Measurements from ENCODE around the gene COL18A1.

The COL18A1 gene

DNA sequence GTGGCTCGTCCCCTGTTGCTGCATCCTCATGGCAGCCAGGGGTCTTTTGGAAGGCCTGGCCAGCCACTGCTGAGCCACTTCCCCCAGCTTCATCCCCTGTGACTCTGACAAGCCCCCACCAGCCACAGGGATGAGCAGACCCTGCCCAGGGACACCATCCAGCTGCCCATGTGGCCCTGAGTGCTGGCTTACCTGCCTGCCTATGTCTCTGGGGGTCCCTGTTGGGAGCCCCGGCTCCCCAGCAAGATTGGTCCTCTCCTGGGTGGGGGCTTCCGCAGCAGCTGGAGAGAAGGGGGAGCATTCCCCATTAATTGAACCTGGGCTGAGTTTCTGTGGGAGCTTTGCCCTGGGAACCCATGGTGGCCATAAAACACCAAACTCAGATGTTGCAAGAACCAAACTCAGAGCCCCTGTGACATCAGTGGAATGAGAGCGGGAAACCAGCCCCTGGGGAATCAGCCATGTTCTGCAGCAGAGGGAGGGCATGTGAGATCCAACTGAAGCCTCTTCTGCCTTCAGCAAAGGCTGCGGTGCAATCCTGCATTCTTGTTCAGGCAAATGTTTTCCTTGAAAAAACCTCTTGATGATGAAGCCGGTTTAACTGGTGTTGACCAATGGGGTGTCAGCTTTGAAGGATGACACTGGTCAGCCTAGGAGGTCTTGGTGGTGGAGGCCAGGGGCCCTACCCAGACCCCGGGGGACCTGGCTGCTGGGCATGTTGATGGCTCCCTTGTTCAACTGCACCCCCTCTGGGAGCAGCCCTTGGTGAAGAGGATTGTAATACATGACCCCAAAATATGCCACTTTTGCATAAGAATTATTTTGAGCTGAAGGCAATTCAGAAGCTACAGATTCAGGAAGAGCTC is 28.3 kb upstream of the COL18A1 start:
- Histone ChIP-seq H3K9me3 (ENCODE audit: control insufficient read depth in 1 of 2, low read length in 2 of 2) (no peaks in the 10 kb centered on the region), H3K4me1 (ENCODE audit: control insufficient read depth in 1 of 2, insufficient read depth in 2 of 2, low read length in 2 of 2) (no peaks in the 10 kb centered on the region)

GRCh38 chr21:45377325-45377709 is 27.6 kb upstream of the COL18A1 start:
- Histone ChIP-seq H3K9me3 (ENCODE audit: control insufficient read depth in 1 of 2, low read length in 2 of 2) (no peaks in the 10 kb centered on the region), H3K4me1 (ENCODE audit: control insufficient read depth in 1 of 2, insufficient read depth in 2 of 2, low read length in 2 of 2) (no peaks in the 10 kb centered on the region), H3K36me3 (ENCODE audit: control insufficient read depth in 1 of 2, insufficient read depth in 2 of 2, low read length in 2 of 2) (no peaks in the 10 kb centered on the region), H3K9ac (ENCODE audit: low read depth in 1 of 2, low read length in 2 of 2) (no peak overlapping the region), H3K27me3 (ENCODE audit: control insufficient read depth in 1 of 2, insufficient read depth in 2 of 2, low read length in 2 of 2) (no peaks in the 10 kb centered on the region), H3K4me3 (ENCODE audit: low read depth in 1 of 2, low read length in 2 of 2) (no peak overlapping the region), H3K27ac (ENCODE audit: low read depth, low read length) (no peak overlapping the region)

More for the DNA sequence above, 28.3 kb upstream of the COL18A1 start:
- no peaks in the 10 kb centered on the region for H3K36me3 ChIP-seq (ENCODE audit: control insufficient read depth in 1 of 2, insufficient read depth in 2 of 2, low read length in 2 of 2)
- no peak overlapping the region for H3K4me3 ChIP-seq (ENCODE audit: low read depth in 1 of 2, low read length in 2 of 2)
- H3K27me3 ChIP-seq (ENCODE audit: control insufficient read depth in 1 of 2, insufficient read depth in 2 of 2, low read length in 2 of 2): no peaks in the 10 kb centered on the region
- no peak overlapping the region for H3K9ac ChIP-seq (ENCODE audit: low read depth in 1 of 2, low read length in 2 of 2)
- H3K27ac ChIP-seq (ENCODE audit: low read depth, low read length): no peak overlapping the region

DNA sequence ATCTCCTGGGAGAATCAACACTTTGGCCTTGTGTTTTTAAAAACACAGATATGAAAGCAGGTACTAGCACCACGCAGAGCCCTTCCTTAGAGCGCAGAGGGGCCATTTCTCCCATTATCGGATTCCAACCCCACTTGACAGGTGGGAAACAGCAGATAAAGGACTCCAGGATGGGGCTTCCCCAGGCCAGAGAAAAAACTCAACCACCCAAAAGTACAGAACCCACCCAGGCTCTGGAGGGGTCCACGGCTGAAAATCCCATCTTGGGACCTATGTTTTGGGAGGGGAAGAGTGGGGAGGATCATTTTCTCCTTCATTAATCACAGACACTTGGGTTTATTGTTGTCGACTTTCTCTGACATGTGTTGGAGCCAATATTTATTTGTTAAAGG is 27.1 kb upstream of the COL18A1 start:
- Histone ChIP-seq H3K4me3 (ENCODE audit: low read depth in 1 of 2, low read length in 2 of 2) (no peak overlapping the region), H3K27me3 (ENCODE audit: control insufficient read depth in 1 of 2, insufficient read depth in 2 of 2, low read length in 2 of 2) (peaks cover 0 to 5% of the 10 kb centered on the region in 2 donors), H3K9me3 (ENCODE audit: control insufficient read depth in 1 of 2, low read length in 2 of 2) (no peaks in the 10 kb centered on the region), H3K4me1 (ENCODE audit: control insufficient read depth in 1 of 2, insufficient read depth in 2 of 2, low read length in 2 of 2) (no peaks in the 10 kb centered on the region), H3K9ac (ENCODE audit: low read depth in 1 of 2, low read length in 2 of 2) (no peak overlapping the region), H3K36me3 (ENCODE audit: control insufficient read depth in 1 of 2, insufficient read depth in 2 of 2, low read length in 2 of 2) (no peaks in the 10 kb centered on the region), H3K27ac (ENCODE audit: low read depth, low read length) (no peak overlapping the region)

GRCh38 chr21:45378258-45378966 is 26.6 kb upstream of the COL18A1 start:
- Histone ChIP-seq H3K27ac (ENCODE audit: low read depth, low read length) (no peak overlapping the region), H3K27me3 (ENCODE audit: control insufficient read depth in 1 of 2, insufficient read depth in 2 of 2, low read length in 2 of 2) (peaks cover 0 to 5% of the 10 kb centered on the region in 2 donors), H3K4me3 (ENCODE audit: low read depth in 1 of 2, low read length in 2 of 2) (no peak overlapping the region), H3K4me1 (ENCODE audit: control insufficient read depth in 1 of 2, insufficient read depth in 2 of 2, low read length in 2 of 2) (no peaks in the 10 kb centered on the region), H3K9ac (ENCODE audit: low read depth in 1 of 2, low read length in 2 of 2) (no peak overlapping the region), H3K9me3 (ENCODE audit: control insufficient read depth in 1 of 2, low read length in 2 of 2) (no peaks in the 10 kb centered on the region), H3K36me3 (ENCODE audit: control insufficient read depth in 1 of 2, insufficient read depth in 2 of 2, low read length in 2 of 2) (no peaks in the 10 kb centered on the region)

DNA sequence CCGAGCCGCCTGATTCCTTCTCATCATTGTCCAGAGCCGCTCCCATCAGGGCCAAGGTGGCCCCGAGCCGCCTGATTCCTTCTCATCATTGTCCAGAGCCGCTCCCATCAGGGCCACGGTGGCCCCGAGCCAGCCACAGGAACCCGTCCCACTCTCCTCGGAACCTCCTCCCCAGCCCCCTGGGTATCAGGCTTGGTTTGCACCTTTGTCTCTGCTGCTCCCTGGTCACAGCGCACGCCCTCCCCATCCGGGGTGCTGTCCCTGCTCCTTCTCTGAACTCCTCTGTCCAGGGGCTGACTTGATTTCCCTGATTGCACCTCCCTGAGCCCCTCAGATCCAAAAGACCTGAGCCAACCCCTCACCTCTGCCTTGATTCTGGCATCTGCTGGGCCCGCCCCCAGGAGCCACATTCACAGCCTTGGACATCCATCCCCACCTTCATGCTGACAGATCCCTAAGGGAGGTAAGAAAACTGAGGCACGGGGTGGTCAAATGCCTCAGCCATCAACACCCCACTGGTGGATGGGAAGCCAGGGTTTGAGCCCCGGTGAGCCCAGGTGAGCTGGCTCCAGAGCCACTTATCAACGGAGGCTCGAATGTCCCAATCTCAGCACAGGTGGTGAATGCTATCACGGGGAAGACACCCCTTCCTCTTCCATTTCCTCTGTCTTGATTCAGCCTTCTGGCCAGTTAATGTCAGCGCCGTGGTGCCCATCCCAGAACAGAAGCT is 25.6 kb upstream of the COL18A1 start:
- Histone ChIP-seq H3K4me1 (ENCODE audit: control insufficient read depth in 1 of 2, insufficient read depth in 2 of 2, low read length in 2 of 2) (no peaks in the 10 kb centered on the region), H3K27me3 (ENCODE audit: control insufficient read depth in 1 of 2, insufficient read depth in 2 of 2, low read length in 2 of 2) (peaks cover 0 to 5% of the 10 kb centered on the region in 2 donors), H3K9ac (ENCODE audit: low read depth in 1 of 2, low read length in 2 of 2) (no peak overlapping the region), H3K9me3 (ENCODE audit: control insufficient read depth in 1 of 2, low read length in 2 of 2) (no peaks in the 10 kb centered on the region), H3K36me3 (ENCODE audit: control insufficient read depth in 1 of 2, insufficient read depth in 2 of 2, low read length in 2 of 2) (no peaks in the 10 kb centered on the region), H3K4me3 (ENCODE audit: low read depth in 1 of 2, low read length in 2 of 2) (no peak overlapping the region), H3K27ac (ENCODE audit: low read depth, low read length) (no peak overlapping the region)

GRCh38 chr21:45379901-45380330 is 25.0 kb upstream of the COL18A1 start:
- H3K9ac ChIP-seq (ENCODE audit: low read depth in 1 of 2, low read length in 2 of 2): no peak overlapping the region
- no peak overlapping the region for H3K27ac ChIP-seq (ENCODE audit: low read depth, low read length)
- H3K36me3 ChIP-seq (ENCODE audit: control insufficient read depth in 1 of 2, insufficient read depth in 2 of 2, low read length in 2 of 2): no peaks in the 10 kb centered on the region
- H3K4me1 ChIP-seq (ENCODE audit: control insufficient read depth in 1 of 2, insufficient read depth in 2 of 2, low read length in 2 of 2): no peaks in the 10 kb centered on the region
- H3K4me3 ChIP-seq (ENCODE audit: low read depth in 1 of 2, low read length in 2 of 2): no peak overlapping the region
- no peaks in the 10 kb centered on the region for H3K9me3 ChIP-seq (ENCODE audit: control insufficient read depth in 1 of 2, low read length in 2 of 2)
- peaks cover 0 to 5% of the 10 kb centered on the region in 2 donors for H3K27me3 ChIP-seq (ENCODE audit: control insufficient read depth in 1 of 2, insufficient read depth in 2 of 2, low read length in 2 of 2)

DNA sequence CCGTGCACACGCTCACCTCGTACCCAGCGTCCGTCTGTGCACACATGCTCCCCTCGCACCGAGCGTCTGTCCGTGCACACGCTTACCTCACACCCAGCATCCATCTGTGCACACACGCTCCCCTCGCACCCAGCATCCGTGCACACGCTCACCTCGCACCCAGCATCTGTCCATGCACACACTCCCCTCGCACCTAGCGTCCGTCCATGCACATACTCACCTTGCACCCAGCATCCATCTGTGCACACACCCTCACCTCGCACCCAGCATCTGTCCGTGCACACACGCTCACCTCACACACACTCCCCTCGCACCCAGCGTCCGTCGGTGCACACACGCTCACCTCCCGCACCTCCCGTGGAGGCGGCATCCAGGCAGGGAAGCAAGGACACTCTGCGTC is 24.4 kb upstream of the COL18A1 start:
- Histone ChIP-seq H3K36me3 (ENCODE audit: control insufficient read depth in 1 of 2, insufficient read depth in 2 of 2, low read length in 2 of 2) (no peaks in the 10 kb centered on the region), H3K4me3 (ENCODE audit: low read depth in 1 of 2, low read length in 2 of 2) (no peak overlapping the region), H3K9ac (ENCODE audit: low read depth in 1 of 2, low read length in 2 of 2) (no peak overlapping the region), H3K9me3 (ENCODE audit: control insufficient read depth in 1 of 2, low read length in 2 of 2) (no peaks in the 10 kb centered on the region), H3K27me3 (ENCODE audit: control insufficient read depth in 1 of 2, insufficient read depth in 2 of 2, low read length in 2 of 2) (peaks cover 0 to 5% of the 10 kb centered on the region in 2 donors), H3K27ac (ENCODE audit: low read depth, low read length) (no peak overlapping the region), H3K4me1 (ENCODE audit: control insufficient read depth in 1 of 2, insufficient read depth in 2 of 2, low read length in 2 of 2) (no peaks in the 10 kb centered on the region)

GRCh38 chr21:45381036-45381787 is 23.8 kb upstream of the COL18A1 start:
- no peaks in the 10 kb centered on the region for H3K9me3 ChIP-seq (ENCODE audit: control insufficient read depth in 1 of 2, low read length in 2 of 2)
- H3K9ac ChIP-seq (ENCODE audit: low read depth in 1 of 2, low read length in 2 of 2): no peak overlapping the region
- H3K4me3 ChIP-seq (ENCODE audit: low read depth in 1 of 2, low read length in 2 of 2): no peak overlapping the region
- peaks cover 0 to 5% of the 10 kb centered on the region in 2 donors for H3K27me3 ChIP-seq (ENCODE audit: control insufficient read depth in 1 of 2, insufficient read depth in 2 of 2, low read length in 2 of 2)
- H3K36me3 ChIP-seq (ENCODE audit: control insufficient read depth in 1 of 2, insufficient read depth in 2 of 2, low read length in 2 of 2): no peaks in the 10 kb centered on the region
- H3K4me1 ChIP-seq (ENCODE audit: control insufficient read depth in 1 of 2, insufficient read depth in 2 of 2, low read length in 2 of 2): no peaks in the 10 kb centered on the region
- no peak overlapping the region for H3K27ac ChIP-seq (ENCODE audit: low read depth, low read length)

DNA sequence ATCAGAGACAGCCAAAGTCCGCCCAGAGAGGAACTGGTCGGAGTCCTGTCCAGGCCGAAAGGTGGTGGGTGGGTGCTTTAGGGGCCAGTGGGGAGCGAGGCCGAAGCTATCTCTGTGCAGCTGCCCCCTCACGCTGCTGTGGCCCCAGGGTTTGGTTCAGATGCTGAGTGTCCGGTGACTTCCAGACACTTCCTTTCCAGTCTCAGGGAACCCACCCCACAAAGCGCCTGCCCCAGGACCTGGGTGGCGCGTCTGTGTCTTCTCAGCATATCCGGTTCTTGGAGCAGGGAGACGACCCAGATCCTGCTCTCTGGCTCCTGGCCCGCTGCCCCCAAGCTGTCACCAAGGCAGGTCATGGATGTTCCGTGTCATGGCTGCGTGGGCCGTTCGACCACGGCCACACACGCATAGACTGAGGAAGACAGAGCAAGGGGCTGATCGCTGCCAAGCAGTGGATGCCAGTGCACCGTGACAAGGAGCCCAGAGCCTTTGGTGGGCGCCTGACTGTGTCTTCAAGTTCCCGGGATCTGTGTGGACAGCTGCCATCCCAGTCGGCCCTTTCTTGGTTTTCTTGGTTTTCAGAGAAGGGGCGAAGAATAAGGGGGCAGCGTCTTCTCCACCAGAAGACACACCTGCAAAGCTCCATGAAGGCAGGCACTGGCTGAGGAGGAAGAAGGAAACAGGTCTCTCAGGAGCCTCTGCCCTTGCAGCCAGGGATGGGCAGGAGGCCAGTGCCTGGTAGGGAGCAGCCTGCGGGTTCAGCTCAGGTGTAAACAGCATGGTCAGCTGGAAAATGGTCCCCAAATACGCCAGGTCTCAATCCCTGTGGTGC is 22.9 kb upstream of the COL18A1 start:
- H3K4me1 ChIP-seq (ENCODE audit: control insufficient read depth in 1 of 2, insufficient read depth in 2 of 2, low read length in 2 of 2): no peaks in the 10 kb centered on the region

More for the DNA sequence above, 22.9 kb upstream of the COL18A1 start:
- Histone ChIP-seq H3K27me3 (ENCODE audit: control insufficient read depth in 1 of 2, insufficient read depth in 2 of 2, low read length in 2 of 2) (peaks cover 0 to 5% of the 10 kb centered on the region in 2 donors), H3K4me3 (ENCODE audit: low read depth in 1 of 2, low read length in 2 of 2) (no peak overlapping the region), H3K36me3 (ENCODE audit: control insufficient read depth in 1 of 2, insufficient read depth in 2 of 2, low read length in 2 of 2) (no peaks in the 10 kb centered on the region), H3K9me3 (ENCODE audit: control insufficient read depth in 1 of 2, low read length in 2 of 2) (no peaks in the 10 kb centered on the region), H3K9ac (ENCODE audit: low read depth in 1 of 2, low read length in 2 of 2) (no peak overlapping the region), H3K27ac (ENCODE audit: low read depth, low read length) (no peak overlapping the region)
